DOHH2 (cell line): Measurements from ENCODE around the gene LSAMP.

Experiments
- H3F3A ChIP-seq: fragments of 200-600 bp; sonication (generic), shearing (Covaris generic); 2 replicates; pipeline ENCODE4 v1.6.0; 2016; ENCODE audit warnings: antibody characterized with exemption, mild to moderate bottlenecking; ENCODE audit not compliant: control insufficient read depth, insufficient read depth
- H3K27ac ChIP-seq: fragments of 200-600 bp; sonication (generic); 2 replicates; pipeline ENCODE4 v1.5.1; 2014; ENCODE audit warnings: low read depth, mild to moderate bottlenecking, low read length, moderate library complexity
- H3K27me3 ChIP-seq: fragments of 200-600 bp; sonication (generic); 2 replicates; pipeline ENCODE4 v1.6.1; 2014; ENCODE audit warnings: mild to moderate bottlenecking, low read length, mixed read lengths; ENCODE audit not compliant: control insufficient read depth
- H3K36me3 ChIP-seq: fragments of 200-600 bp; sonication (generic); 2 replicates; pipeline ENCODE4 v1.6.1; 2014; ENCODE audit warnings: mild to moderate bottlenecking, low read length, moderate library complexity, mixed read lengths; ENCODE audit not compliant: control insufficient read depth
- H3K4me1 ChIP-seq: fragments of 200-600 bp; sonication (generic); 2 replicates; pipeline ENCODE4 v1.6.1; 2014; ENCODE audit warnings: mild to moderate bottlenecking, low read length, mixed read lengths; ENCODE audit not compliant: control insufficient read depth
- H3K4me2 ChIP-seq: fragments of 200-600 bp; sonication (generic); 2 replicates; pipeline ENCODE4 v1.6.0; 2014; ENCODE audit warnings: mild to moderate bottlenecking, low read length, moderate library complexity
- H3K4me3 ChIP-seq: fragments of 200-600 bp; sonication (generic); 2 replicates; pipeline ENCODE4 v1.5.1; 2014; ENCODE audit warnings: mild to moderate bottlenecking, low read length, mixed read lengths
- H3K79me2 ChIP-seq: fragments of 200-600 bp; sonication (generic); 2 replicates; pipeline ENCODE4 v1.6.1; 2014; ENCODE audit warnings: mild to moderate bottlenecking, low read length, mixed read lengths; ENCODE audit not compliant: control insufficient read depth
- H3K9me2 ChIP-seq: fragments of 200-600 bp; sonication (generic); replicated peaks from 2 replicates; pipeline ENCODE4 v1.6.1; 2014; ENCODE audit warnings: mild to moderate bottlenecking, low read length, mixed read lengths; ENCODE audit not compliant: control insufficient read depth
- H3K9me3 ChIP-seq: fragments of 200-600 bp; sonication (generic); 2 replicates; pipeline ENCODE4 v1.6.1; 2014; ENCODE audit warnings: antibody characterized with exemption, low read length, mixed read lengths; ENCODE audit not compliant: control insufficient read depth, insufficient read depth
- H4K20me1 ChIP-seq: fragments of 200-600 bp; sonication (generic); 2 replicates; pipeline ENCODE4 v1.6.0; 2014; ENCODE audit warnings: low read depth, mild to moderate bottlenecking, antibody characterized with exemption, low read length, moderate library complexity; ENCODE audit not compliant: control insufficient read depth, insufficient read depth
- EZH2phosphoT487 ChIP-seq: fragments of 200-600 bp; sonication (generic); IDR thresholded peaks from 2 replicates; pipeline ENCODE4 v1.6.1; 2017; ENCODE audit warnings: borderline replicate concordance, mild to moderate bottlenecking, antibody characterized with exemption, low read length, moderate library complexity, mixed read lengths
- TF ChIP-seq, protein P1 (sequence below): fragments of 200-600 bp; sonication (generic); IDR thresholded peaks from one replicate; pipeline ENCODE4 v1.5.1; 2014; ENCODE audit warnings: antibody characterized with exemption, mild to moderate bottlenecking, low read depth, low read length; ENCODE audit not compliant: poor library complexity, severe bottlenecking

LSAMP gene

DNA sequence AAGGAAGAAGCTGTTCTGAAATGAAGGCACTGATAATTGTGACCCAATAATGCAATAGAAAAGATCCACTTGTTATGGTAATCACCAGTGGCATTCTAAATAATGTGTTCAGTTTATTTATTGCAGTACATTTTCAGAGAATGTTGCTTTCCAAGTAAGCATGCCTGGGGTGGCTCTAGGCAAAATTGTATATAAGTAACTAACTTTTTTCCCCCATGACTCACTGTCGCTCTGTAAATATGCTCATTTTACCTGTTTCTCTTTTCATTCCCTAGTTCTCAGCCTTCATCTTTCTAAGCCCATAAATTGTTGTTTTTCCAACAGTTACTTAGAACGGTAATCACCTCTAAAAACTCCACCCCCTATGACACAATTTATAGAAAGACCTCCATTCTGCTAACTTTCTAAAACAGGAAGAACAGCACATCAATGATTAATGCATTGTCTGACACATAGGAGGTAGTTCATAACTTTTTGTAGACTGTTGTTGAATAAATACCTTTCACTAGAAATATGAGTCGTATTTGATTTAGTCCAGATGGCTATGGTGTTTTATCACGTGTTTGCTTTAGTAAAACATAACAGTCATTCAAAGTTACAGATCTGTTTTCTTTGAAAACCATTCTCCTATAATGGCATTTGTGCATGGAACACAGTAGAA is 143.1 kb downstream of the LSAMP start:
- H3K9me3 ChIP-seq = no peaks in the 10 kb centered on the region
- no peaks in the 10 kb centered on the region for H4K20me1 ChIP-seq
- H3K4me2 ChIP-seq = no peak overlapping the region
- no peaks in the 10 kb centered on the region for H3F3A ChIP-seq
- H3K27ac ChIP-seq = no peak overlapping the region
- no peak overlapping the region for H3K4me3 ChIP-seq
- no peaks in the 10 kb centered on the region for H3K79me2 ChIP-seq
- no peaks in the 10 kb centered on the region for H3K36me3 ChIP-seq
- no peak for TF ChIP-seq EZH2phosphoT487
- TF ChIP-seq, protein P1, sequence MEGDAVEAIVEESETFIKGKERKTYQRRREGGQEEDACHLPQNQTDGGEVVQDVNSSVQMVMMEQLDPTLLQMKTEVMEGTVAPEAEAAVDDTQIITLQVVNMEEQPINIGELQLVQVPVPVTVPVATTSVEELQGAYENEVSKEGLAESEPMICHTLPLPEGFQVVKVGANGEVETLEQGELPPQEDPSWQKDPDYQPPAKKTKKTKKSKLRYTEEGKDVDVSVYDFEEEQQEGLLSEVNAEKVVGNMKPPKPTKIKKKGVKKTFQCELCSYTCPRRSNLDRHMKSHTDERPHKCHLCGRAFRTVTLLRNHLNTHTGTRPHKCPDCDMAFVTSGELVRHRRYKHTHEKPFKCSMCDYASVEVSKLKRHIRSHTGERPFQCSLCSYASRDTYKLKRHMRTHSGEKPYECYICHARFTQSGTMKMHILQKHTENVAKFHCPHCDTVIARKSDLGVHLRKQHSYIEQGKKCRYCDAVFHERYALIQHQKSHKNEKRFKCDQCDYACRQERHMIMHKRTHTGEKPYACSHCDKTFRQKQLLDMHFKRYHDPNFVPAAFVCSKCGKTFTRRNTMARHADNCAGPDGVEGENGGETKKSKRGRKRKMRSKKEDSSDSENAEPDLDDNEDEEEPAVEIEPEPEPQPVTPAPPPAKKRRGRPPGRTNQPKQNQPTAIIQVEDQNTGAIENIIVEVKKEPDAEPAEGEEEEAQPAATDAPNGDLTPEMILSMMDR = no peak
- no peaks in the 10 kb centered on the region for H3K9me2 ChIP-seq
- H3K27me3 ChIP-seq = no peaks in the 10 kb centered on the region
- H3K4me1 ChIP-seq = no peaks in the 10 kb centered on the region

DNA sequence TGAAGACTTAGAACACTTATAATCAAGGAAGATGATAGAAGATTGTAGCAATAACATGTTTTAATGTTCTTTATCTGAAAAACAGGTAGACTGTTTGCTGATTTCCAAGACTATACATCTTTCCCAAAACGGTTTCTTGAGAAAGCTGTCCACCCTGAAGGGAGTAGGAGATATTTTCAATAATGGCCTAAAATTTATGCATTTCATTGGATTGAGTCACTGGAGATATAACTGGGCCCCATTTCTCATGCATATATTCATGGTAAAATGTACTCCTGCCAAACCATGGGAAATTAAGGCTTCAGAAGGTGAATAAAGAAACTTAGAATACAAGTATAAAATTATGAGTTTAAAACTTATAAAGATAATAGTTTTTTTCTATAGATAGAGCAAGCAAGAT is 143.9 kb downstream of the LSAMP start:
- Histone ChIP-seq H4K20me1 (no peaks in the 10 kb centered on the region), H3K4me3 (no peak overlapping the region), H3K4me2 (no peak overlapping the region), H3K4me1 (no peaks in the 10 kb centered on the region), H3K9me2 (no peaks in the 10 kb centered on the region), H3K9me3 (no peaks in the 10 kb centered on the region), H3K27me3 (no peaks in the 10 kb centered on the region), H3K27ac (no peak overlapping the region), H3K79me2 (no peaks in the 10 kb centered on the region), H3F3A (no peaks in the 10 kb centered on the region), H3K36me3 (no peaks in the 10 kb centered on the region)
- TF ChIP-seq EZH2phosphoT487 = no peak
- TF ChIP-seq, protein P1 = no peak

DNA sequence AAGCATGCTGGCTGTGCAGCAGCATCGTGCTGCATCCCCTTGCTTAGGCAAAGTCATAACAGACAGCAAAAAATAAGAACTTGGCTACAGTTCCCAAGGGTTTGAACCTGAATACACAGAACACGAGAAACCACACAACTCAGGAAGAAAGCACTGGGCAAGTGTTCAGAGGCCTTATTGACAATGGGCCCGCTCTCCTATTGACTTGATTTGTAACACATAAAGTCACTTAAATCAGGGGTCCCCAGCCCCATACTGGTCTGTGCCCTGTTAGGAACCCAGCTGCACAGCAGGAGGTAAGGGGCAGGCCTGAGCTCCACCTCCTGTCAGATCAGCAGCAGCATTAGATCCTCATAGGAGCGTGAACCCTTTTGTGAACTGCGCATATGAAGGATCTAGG is 145.1 kb downstream of the LSAMP start:
- Histone ChIP-seq H3F3A (no peaks in the 10 kb centered on the region), H3K27ac (no peak overlapping the region), H3K4me1 (no peaks in the 10 kb centered on the region), H3K9me3 (no peaks in the 10 kb centered on the region), H3K9me2 (no peaks in the 10 kb centered on the region), H3K4me2 (no peak overlapping the region), H3K79me2 (no peaks in the 10 kb centered on the region), H3K36me3 (no peaks in the 10 kb centered on the region), H3K4me3 (no peak overlapping the region), H3K27me3 (no peaks in the 10 kb centered on the region), H4K20me1 (no peaks in the 10 kb centered on the region)
- no peak for TF ChIP-seq EZH2phosphoT487
- TF ChIP-seq, protein P1 = no peak
